ENCODE measurements around the gene GSE1. TPM values are rescaled to one million over a fixed set of nuclear protein-coding genes. Genes with fewer than 3 reads are reported as not detected.

The GSE1 gene
- total RNA-seq, 1 experiment from 2014 or later: 1.9 TPM

- no peaks in the 10 kb centered on the region for H3K27me3 ChIP-seq (ENCODE audit: low read length)
- no peak overlapping the region for H3K9ac ChIP-seq (ENCODE audit: low read length)
- no peaks in the 10 kb centered on the region; the same call in 1 of the 2 replicates for H4K20me1 ChIP-seq (ENCODE audit: insufficient read depth, low read depth, low read length)
Observed at GRCh38 chr16:85600078-85600477, 13.0 kb upstream of the GSE1 start.

GRCh38 chr16:85600530-85601271 is 12.4 kb upstream of the GSE1 start:
- Histone ChIP-seq H3K36me3 (ENCODE audit: insufficient read depth, low read length) (no peaks in the 10 kb centered on the region), H3K9me2 (replicated peaks; ENCODE audit: insufficient read depth, low read length) (no peaks in the 10 kb centered on the region), H3K4me3 (ENCODE audit: low read length) (no peak overlapping the region), H3K27ac (ENCODE audit: low read length) (no peak overlapping the region), H3K9me3 (ENCODE audit: low read length) (no peaks in the 10 kb centered on the region), H3K4me1 (ENCODE audit: low read length) (no peaks in the 10 kb centered on the region), H3K9ac (ENCODE audit: low read length) (no peak overlapping the region), H4K20me1 (ENCODE audit: insufficient read depth, low read depth, low read length) (no peaks in the 10 kb centered on the region; the same call in 1 of the 2 replicates), H3K27me3 (ENCODE audit: low read length) (no peaks in the 10 kb centered on the region), H3K79me2 (ENCODE audit: low read length) (no peaks in the 10 kb centered on the region), H3K4me2 (ENCODE audit: low read depth, low read length, poor library complexity, severe bottlenecking) (no peak overlapping the region), H2AFZ (ENCODE audit: low read length) (no peak overlapping the region)
- DNase-seq: no peak

More at GRCh38 chr16:85600078-85600477, 13.0 kb upstream of the GSE1 start:
- Histone ChIP-seq H3K27ac (ENCODE audit: low read length) (no peak overlapping the region), H2AFZ (ENCODE audit: low read length) (no peak overlapping the region), H3K79me2 (ENCODE audit: low read length) (no peaks in the 10 kb centered on the region), H3K4me3 (ENCODE audit: low read length) (no peak overlapping the region), H3K9me3 (ENCODE audit: low read length) (no peaks in the 10 kb centered on the region), H3K36me3 (ENCODE audit: insufficient read depth, low read length) (no peaks in the 10 kb centered on the region), H3K9me2 (replicated peaks; ENCODE audit: insufficient read depth, low read length) (no peaks in the 10 kb centered on the region), H3K4me2 (ENCODE audit: low read depth, low read length, poor library complexity, severe bottlenecking) (no peak overlapping the region), H3K4me1 (ENCODE audit: low read length) (no peaks in the 10 kb centered on the region)
- DNase-seq: no peak

- no peaks in the 10 kb centered on the region for H3K9me3 ChIP-seq (ENCODE audit: low read length)
- no peaks in the 10 kb centered on the region for H3K36me3 ChIP-seq (ENCODE audit: insufficient read depth, low read length)
- H3K4me1 ChIP-seq (ENCODE audit: low read length): no peaks in the 10 kb centered on the region
- H3K4me3 ChIP-seq (ENCODE audit: low read length): no peak overlapping the region
- no peaks in the 10 kb centered on the region for H3K79me2 ChIP-seq (ENCODE audit: low read length)
- no peak overlapping the region for H3K9ac ChIP-seq (ENCODE audit: low read length)
- H3K27ac ChIP-seq (ENCODE audit: low read length): no peak overlapping the region
- no peak overlapping the region for H3K4me2 ChIP-seq (ENCODE audit: low read depth, low read length, poor library complexity, severe bottlenecking)
- no peak for DNase-seq
- no peaks in the 10 kb centered on the region for H3K9me2 ChIP-seq (replicated peaks; ENCODE audit: insufficient read depth, low read length)
- H2AFZ ChIP-seq (ENCODE audit: low read length): no peak overlapping the region
- H3K27me3 ChIP-seq (ENCODE audit: low read length): no peaks in the 10 kb centered on the region
- no peaks in the 10 kb centered on the region; the same call in 1 of the 2 replicates for H4K20me1 ChIP-seq (ENCODE audit: insufficient read depth, low read depth, low read length)
Observed at GRCh38 chr16:85601272-85601639, 11.9 kb upstream of the GSE1 start.

DNA sequence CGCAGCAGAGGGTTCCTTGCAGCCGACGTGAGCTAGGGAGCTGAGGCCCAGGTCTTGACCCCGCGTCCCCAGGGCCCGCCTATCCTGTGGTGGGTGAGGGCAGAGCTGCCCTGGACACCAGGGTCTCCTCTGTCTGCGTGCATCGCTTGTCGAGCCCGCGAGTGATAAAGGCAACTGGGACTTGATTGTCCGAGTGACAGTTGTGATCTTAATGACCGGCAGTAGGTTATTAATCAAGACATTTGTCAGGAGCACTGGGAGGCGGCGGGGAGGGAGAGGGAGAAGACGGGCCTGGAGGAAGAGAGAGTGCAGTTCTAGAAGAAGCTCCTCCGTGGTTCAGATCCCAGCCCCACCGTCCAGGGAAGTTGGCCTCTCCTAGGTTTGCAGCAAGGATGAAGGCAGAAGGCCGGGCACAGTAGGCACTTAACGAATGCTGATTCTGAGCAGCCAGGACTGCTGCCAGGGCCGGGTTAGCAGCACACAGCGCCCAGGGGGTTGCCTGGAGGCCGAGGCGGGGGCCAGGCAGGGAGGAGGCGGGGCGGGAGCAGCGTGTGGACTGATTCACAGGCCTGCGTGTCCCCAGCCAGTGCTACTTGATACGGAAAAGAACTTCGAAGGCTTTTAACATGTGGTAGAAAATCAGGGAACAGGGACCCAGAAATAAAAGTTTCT is 11.3 kb upstream of the GSE1 start:
- Histone ChIP-seq H3K4me1 (ENCODE audit: low read length) (peaks cover 4% of the 10 kb centered on the region), H3K4me3 (ENCODE audit: low read length) (no peak overlapping the region), H3K27ac (ENCODE audit: low read length) (no peak overlapping the region), H2AFZ (ENCODE audit: low read length) (no peak overlapping the region), H3K4me2 (ENCODE audit: low read depth, low read length, poor library complexity, severe bottlenecking) (no peak overlapping the region), H3K27me3 (ENCODE audit: low read length) (no peaks in the 10 kb centered on the region), H3K9me3 (ENCODE audit: low read length) (no peaks in the 10 kb centered on the region), H3K9ac (ENCODE audit: low read length) (no peak overlapping the region), H4K20me1 (ENCODE audit: insufficient read depth, low read depth, low read length) (no peaks in the 10 kb centered on the region; the same call in 1 of the 2 replicates), H3K9me2 (replicated peaks; ENCODE audit: insufficient read depth, low read length) (no peaks in the 10 kb centered on the region), H3K79me2 (ENCODE audit: low read length) (no peaks in the 10 kb centered on the region), H3K36me3 (ENCODE audit: insufficient read depth, low read length) (no peaks in the 10 kb centered on the region)
- DNase-seq: no peak

GRCh38 chr16:85602402-85603202 is 10.5 kb upstream of the GSE1 start:
- Histone ChIP-seq H3K79me2 (ENCODE audit: low read length) (no peaks in the 10 kb centered on the region), H3K27ac (ENCODE audit: low read length) (no peak overlapping the region), H3K4me1 (ENCODE audit: low read length) (peaks cover 11% of the 10 kb centered on the region), H3K9ac (ENCODE audit: low read length) (no peak overlapping the region), H3K9me3 (ENCODE audit: low read length) (no peaks in the 10 kb centered on the region), H3K9me2 (replicated peaks; ENCODE audit: insufficient read depth, low read length) (no peaks in the 10 kb centered on the region), H3K36me3 (ENCODE audit: insufficient read depth, low read length) (no peaks in the 10 kb centered on the region), H3K27me3 (ENCODE audit: low read length) (0 out of 2 replicates have a peak, but pooled peaks cover 1% of the 10 kb centered on the region), H3K4me3 (ENCODE audit: low read length) (no peak overlapping the region), H3K4me2 (ENCODE audit: low read depth, low read length, poor library complexity, severe bottlenecking) (no peak overlapping the region), H2AFZ (ENCODE audit: low read length) (no peak overlapping the region), H4K20me1 (ENCODE audit: insufficient read depth, low read depth, low read length) (peaks cover under 1% of the 10 kb centered on the region; the same call in 1 of the 2 replicates)
- no peak for DNase-seq

GRCh38 chr16:85603203-85603755 is 9.8 kb upstream of the GSE1 start:
- H3K79me2 ChIP-seq (ENCODE audit: low read length): no peaks in the 10 kb centered on the region
- H3K9me2 ChIP-seq (replicated peaks; ENCODE audit: insufficient read depth, low read length): no peaks in the 10 kb centered on the region
- H3K36me3 ChIP-seq (ENCODE audit: insufficient read depth, low read length): no peaks in the 10 kb centered on the region
- peaks cover 17% of the 10 kb centered on the region for H3K4me1 ChIP-seq (ENCODE audit: low read length)
- peaks cover 8% of the 10 kb centered on the region; the same call in 1 of the 2 replicates for H4K20me1 ChIP-seq (ENCODE audit: insufficient read depth, low read depth, low read length)
- no peak overlapping the region for H2AFZ ChIP-seq (ENCODE audit: low read length)
- H3K9me3 ChIP-seq (ENCODE audit: low read length): no peaks in the 10 kb centered on the region
- H3K4me3 ChIP-seq (ENCODE audit: low read length): no peak overlapping the region
- H3K9ac ChIP-seq (ENCODE audit: low read length): no peak overlapping the region
- no peak overlapping the region for H3K4me2 ChIP-seq (ENCODE audit: low read depth, low read length, poor library complexity, severe bottlenecking)
- no peak overlapping the region for H3K27ac ChIP-seq (ENCODE audit: low read length)
- DNase-seq: no peak
- H3K27me3 ChIP-seq (ENCODE audit: low read length): 0 out of 2 replicates have a peak, but pooled peaks cover 3% of the 10 kb centered on the region

- Histone ChIP-seq H3K36me3 (ENCODE audit: insufficient read depth, low read length) (no peaks in the 10 kb centered on the region), H3K79me2 (ENCODE audit: low read length) (no peaks in the 10 kb centered on the region), H3K9ac (ENCODE audit: low read length) (no peak overlapping the region), H4K20me1 (ENCODE audit: insufficient read depth, low read depth, low read length) (peaks cover 9% of the 10 kb centered on the region; the same call in 1 of the 2 replicates), H3K9me2 (replicated peaks; ENCODE audit: insufficient read depth, low read length) (no peaks in the 10 kb centered on the region), H3K4me3 (ENCODE audit: low read length) (no peak overlapping the region), H3K4me2 (ENCODE audit: low read depth, low read length, poor library complexity, severe bottlenecking) (no peak overlapping the region), H3K4me1 (ENCODE audit: low read length) (peaks cover 17% of the 10 kb centered on the region), H2AFZ (ENCODE audit: low read length) (no peak overlapping the region), H3K9me3 (ENCODE audit: low read length) (no peaks in the 10 kb centered on the region), H3K27ac (ENCODE audit: low read length) (no peak overlapping the region), H3K27me3 (ENCODE audit: low read length) (0 out of 2 replicates have a peak, but pooled peaks cover 3% of the 10 kb centered on the region)
- no peak for DNase-seq
Observed at GRCh38 chr16:85604145-85604705, 8.9 kb upstream of the GSE1 start.

Measured in Karpas-422 (cell line).